ENCODE data around the gene QRFP. TPM values are rescaled to one million over a fixed set of nuclear protein-coding genes. Genes with fewer than 3 reads are reported as not detected.

QRFP gene
- polyA plus RNA-seq, 2 of the 4 experiments (the other 2 are of a cell fraction): not detected

DNA sequence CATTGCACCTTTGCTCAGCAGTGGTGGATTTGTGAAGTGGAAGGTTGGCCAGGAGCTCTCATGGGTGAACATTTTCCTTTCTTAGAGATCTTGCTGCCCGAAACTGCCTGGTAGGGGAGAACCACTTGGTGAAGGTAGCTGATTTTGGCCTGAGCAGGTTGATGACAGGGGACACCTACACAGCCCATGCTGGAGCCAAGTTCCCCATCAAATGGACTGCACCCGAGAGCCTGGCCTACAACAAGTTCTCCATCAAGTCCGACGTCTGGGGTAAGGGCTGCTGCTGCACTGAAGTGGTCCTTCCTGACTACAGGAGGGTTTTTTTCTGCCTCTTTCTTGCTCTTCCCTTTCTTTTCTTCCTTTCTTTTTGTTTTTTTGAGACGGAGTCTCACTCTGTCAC is 21.8 kb downstream of the QRFP start:
- no peak for FAIRE-seq
- H3K4me2 ChIP-seq: no peak overlapping the region
- DNase-seq (ENCODE audit: low read depth in 1 of 2, low spot score in 1 of 2): no peak
- ATAC-seq: no peak
- CTCF ChIA-PET: interaction anchor here (0.6 to 7.6 kb wide), 5 partner anchors 9 to 126 kb away, joined by 3 to 97 read pairs (median 3); no protein-coding TSS in a partner anchor
- H3K4me3 ChIP-seq: no peak overlapping the region
- POLR2A ChIA-PET: no interaction called here
- 93% methylated on average over 5 of the region's 5 CpGs for WGBS (ENCODE audit: missing lambda C conversion rate)
- TF ChIP-seq TFCP2L1 (CRISPR knock-in tag; IDR thresholded peaks at IDR 0.05) (no peak), HMGXB4 (CRISPR knock-in tag; IDR thresholded peaks at IDR 0.05; ENCODE audit: borderline replicate concordance) (no peak), RAD21 (conservative IDR thresholded peaks at IDR 0.05 in 1 of 2, IDR thresholded peaks at IDR 0.05 in 1 of 2) (no peak), HEYL (CRISPR knock-in tag; IDR thresholded peaks at IDR 0.05) (no peak), CEBPB (IDR thresholded peaks at IDR 0.05) (no peak), CBX2 (IDR thresholded peaks at IDR 0.05; ENCODE audit: borderline replicate concordance, low read depth) (no peak), FOXS1 (CRISPR knock-in tag; IDR thresholded peaks at IDR 0.05) (no peak), ESRRA (IDR thresholded peaks at IDR 0.05; ENCODE audit: borderline replicate concordance, low read length) (no peak), ATOH8 (CRISPR knock-in tag; IDR thresholded peaks at IDR 0.05; ENCODE audit: low read depth) (no peak), BHLHE40 (IDR thresholded peaks at IDR 0.05; ENCODE audit: low read depth, low read length) (no peak), HDAC2 (IDR thresholded peaks at IDR 0.05) (no peak), NPAS2 (CRISPR knock-in tag; IDR thresholded peaks at IDR 0.05; ENCODE audit: borderline replicate concordance) (no peak), NFE2L2 (conservative IDR thresholded peaks at IDR 0.05; ENCODE audit: low read length) (no peak), GATA3 (IDR thresholded peaks at IDR 0.05; ENCODE audit: borderline replicate concordance) (no peak), ZSCAN20 (CRISPR knock-in tag; IDR thresholded peaks at IDR 0.05) (no peak), KDM5A (IDR thresholded peaks at IDR 0.05) (no peak), JUNB (IDR thresholded peaks at IDR 0.05) (no peak), SMC3 (IDR thresholded peaks at IDR 0.05) (no peak), E2F6 (IDR thresholded peaks at IDR 0.05; ENCODE audit: borderline replicate concordance, low read depth) (no peak)
- TF ChIP-seq, protein P1, sequence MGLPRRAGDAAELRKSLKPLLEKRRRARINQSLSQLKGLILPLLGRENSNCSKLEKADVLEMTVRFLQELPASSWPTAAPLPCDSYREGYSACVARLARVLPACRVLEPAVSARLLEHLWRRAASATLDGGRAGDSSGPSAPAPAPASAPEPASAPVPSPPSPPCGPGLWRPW (IDR thresholded peaks at IDR 0.05): no peak
- no peak overlapping the region for H3K27ac ChIP-seq
- peaks cover 5% of the 10 kb centered on the region; the same call in 1 of the 3 replicates for H3K4me1 ChIP-seq
- no peaks in the 10 kb centered on the region for H3K9me3 ChIP-seq

DNA sequence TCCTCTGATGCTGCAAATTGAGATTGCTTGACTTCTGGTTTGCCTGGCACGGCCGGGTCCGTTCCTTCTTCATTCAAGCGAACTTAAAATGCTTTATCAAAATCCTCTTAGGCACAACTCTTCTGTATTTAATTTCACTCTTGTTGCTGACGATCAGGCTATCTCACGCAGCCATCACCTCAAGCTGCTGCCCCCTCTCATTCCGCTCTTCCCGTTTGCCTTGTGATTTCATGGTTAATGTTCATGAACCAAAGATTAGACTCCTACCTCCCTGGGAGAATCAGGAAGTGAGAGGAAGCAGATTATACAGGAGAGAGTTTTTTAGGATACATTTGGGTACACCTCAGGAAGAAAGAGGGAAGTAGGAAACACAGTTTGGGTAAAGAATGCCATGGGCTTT is 22.6 kb downstream of the QRFP start:
- CTCF ChIA-PET: interaction anchor here (1.0 to 5.0 kb wide), 4 partner anchors 11 to 172 kb away, joined by 3 to 18 read pairs (median 3); no protein-coding TSS in a partner anchor
- WGBS (ENCODE audit: missing lambda C conversion rate): 93% methylated on average over 8 of the region's 8 CpGs
- FAIRE-seq (no peak), ATAC-seq (no peak), DNase-seq (ENCODE audit: low read depth in 1 of 2, low spot score in 1 of 2) (no peak)
- Histone ChIP-seq H3K4me2 (no peak overlapping the region), H3K9me3 (no peaks in the 10 kb centered on the region), H3K4me3 (no peak overlapping the region), H3K4me1 (peaks cover 5% of the 10 kb centered on the region; the same call in 1 of the 3 replicates), H3K27ac (no peak overlapping the region)
- POLR2A ChIA-PET: no interaction called here
- TF ChIP-seq CHD2 (IDR thresholded peaks at IDR 0.05; ENCODE audit: low read length, partially characterized antibody) (no peak), KDM5A (IDR thresholded peaks at IDR 0.05) (no peak), HDAC2 (IDR thresholded peaks at IDR 0.05) (no peak), MAX (IDR thresholded peaks at IDR 0.05) (no peak), HOXA7 (CRISPR knock-in tag; IDR thresholded peaks at IDR 0.05) (no peak)

Measured in A549 (cell line).